ENCODE results near the gene TNFRSF1A. TPM values are rescaled to one million over a fixed set of nuclear protein-coding genes. Genes with fewer than 3 reads are reported as not detected.

The TNFRSF1A gene
- total RNA-seq, 1 donor from 2014 or later: 79.1 TPM

DNA sequence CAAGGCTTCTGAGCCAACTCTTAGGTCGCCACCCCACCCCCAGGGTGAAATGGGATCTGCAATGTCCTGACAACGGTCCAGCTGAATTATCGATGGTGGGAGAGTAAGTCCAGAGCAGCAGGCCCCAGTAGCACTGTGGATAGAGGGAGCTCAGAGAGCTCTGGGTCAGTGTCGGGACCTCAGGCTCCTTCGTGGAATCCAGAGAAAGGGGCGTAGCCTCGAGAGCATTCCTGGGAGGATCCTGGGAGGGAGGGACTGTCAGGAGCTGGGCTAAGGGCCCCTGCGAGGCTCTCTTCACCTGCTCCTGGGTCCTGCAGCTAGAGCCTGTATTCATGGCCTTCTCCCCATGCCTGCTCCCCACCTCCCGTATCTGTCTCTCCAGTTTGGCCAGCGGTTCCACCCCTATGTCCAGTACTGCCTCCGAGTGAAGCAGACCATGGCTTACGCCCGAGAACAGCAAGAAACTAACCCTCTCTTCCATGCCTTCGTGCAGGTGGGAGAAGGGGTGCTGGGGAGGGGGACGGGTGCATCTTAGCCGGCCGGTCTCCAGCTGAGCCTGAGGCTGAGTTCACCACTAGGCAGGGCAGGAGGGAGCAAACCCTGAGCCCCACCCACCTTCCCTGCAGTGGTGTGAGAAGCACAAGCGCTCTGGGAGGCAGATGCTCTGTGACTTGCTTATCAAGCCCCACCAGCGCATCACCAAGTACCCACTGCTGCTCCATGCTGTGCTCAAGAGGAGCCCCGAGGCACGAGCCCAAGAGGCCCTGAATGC, 24.8 kb downstream of the TNFRSF1A start:
- DNase-seq (ENCODE audit: extremely low spot score, unreplicated experiment): no peak
- Mint-ChIP-seq H3K4me1 (ENCODE audit: unreplicated experiment) (peaks cover 11% of the 10 kb centered on the region), H3K4me3 (peak overlapping the region; percentile 36), H3K27ac (peak overlapping the region; percentile 26), H3K9me3 (no peaks in the 10 kb centered on the region), H3K27me3 (no peaks in the 10 kb centered on the region), H3K36me3 (peaks cover 18% of the 10 kb centered on the region)
- TF ChIP-seq, protein P1, sequence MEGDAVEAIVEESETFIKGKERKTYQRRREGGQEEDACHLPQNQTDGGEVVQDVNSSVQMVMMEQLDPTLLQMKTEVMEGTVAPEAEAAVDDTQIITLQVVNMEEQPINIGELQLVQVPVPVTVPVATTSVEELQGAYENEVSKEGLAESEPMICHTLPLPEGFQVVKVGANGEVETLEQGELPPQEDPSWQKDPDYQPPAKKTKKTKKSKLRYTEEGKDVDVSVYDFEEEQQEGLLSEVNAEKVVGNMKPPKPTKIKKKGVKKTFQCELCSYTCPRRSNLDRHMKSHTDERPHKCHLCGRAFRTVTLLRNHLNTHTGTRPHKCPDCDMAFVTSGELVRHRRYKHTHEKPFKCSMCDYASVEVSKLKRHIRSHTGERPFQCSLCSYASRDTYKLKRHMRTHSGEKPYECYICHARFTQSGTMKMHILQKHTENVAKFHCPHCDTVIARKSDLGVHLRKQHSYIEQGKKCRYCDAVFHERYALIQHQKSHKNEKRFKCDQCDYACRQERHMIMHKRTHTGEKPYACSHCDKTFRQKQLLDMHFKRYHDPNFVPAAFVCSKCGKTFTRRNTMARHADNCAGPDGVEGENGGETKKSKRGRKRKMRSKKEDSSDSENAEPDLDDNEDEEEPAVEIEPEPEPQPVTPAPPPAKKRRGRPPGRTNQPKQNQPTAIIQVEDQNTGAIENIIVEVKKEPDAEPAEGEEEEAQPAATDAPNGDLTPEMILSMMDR (conservative IDR thresholded peaks at IDR 0.05): no peak

DNA sequence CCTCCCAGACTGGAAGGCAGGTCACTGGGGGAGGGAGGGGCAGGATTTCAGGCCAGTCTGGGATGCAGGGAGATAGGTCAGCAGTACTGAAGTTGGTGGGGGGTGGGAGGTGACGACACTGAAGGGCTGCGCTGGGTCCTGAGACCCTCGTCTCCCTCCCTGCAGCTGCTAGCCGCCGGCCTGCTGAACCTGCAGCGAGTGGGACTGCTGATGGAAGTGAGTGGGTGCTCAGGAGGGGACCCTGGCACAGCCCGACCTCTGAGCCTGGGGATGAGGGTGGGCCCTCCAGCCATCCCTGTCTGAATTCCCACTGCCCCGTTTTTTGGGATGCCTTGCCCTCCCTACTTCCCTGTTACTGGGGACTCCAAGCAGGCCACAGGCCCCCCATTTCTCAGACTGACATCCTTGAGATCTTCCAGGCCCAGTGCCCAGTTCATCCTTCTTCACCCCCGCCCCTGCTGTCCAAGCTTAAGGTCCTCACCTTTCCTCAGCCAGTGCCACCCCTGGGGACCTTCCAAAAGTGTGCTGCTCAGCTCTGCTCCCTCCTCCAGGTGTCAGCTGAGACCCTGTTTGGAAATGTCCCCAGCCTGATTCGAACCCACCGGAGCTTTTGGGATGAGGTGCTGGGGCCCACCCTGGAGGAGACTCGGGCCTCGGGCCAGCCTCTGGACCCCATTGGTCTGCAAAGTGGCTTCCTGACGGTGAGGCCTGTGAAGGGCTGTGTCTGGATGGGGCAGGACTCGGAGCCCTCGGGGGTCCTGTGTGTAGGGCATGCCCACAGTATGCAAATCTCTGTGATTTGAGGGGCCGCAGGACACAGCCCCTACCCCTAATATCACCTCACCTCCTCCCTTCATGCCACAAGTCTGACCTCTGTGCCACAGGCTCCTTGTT, 25.9 kb downstream of the TNFRSF1A start:
- no peak for DNase-seq (ENCODE audit: extremely low spot score, unreplicated experiment)
- TF ChIP-seq, protein P1 (conservative IDR thresholded peaks at IDR 0.05): no peak
- no peaks in the 10 kb centered on the region for H3K9me3 Mint-ChIP-seq
- peaks cover 11% of the 10 kb centered on the region for H3K4me1 Mint-ChIP-seq (ENCODE audit: unreplicated experiment)
- no peak overlapping the region for H3K4me3 Mint-ChIP-seq
- peaks cover 15% of the 10 kb centered on the region for H3K36me3 Mint-ChIP-seq
- peak overlapping the region; percentile 26 for H3K27ac Mint-ChIP-seq
- no peaks in the 10 kb centered on the region for H3K27me3 Mint-ChIP-seq

DNA sequence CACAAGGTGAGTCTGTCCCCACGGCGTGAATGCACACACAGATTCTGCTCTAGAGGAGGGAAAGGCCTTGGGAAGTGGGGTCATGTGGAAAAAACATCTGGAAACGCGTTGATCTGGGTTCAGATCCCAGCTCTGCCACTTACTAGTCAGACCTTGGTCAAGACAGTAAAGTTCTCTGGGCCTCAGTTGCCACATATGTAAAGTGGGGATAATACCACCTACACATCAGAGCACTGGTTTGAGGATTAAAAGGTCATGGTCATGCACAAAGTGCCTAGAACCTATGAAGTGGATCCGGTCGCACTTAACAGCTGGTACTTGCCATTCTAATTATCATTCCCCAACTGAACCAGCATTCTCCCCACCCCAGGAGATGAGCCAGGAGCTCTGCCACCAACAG, 26.7 kb downstream of the TNFRSF1A start:
- no peaks in the 10 kb centered on the region for H3K9me3 Mint-ChIP-seq
- TF ChIP-seq, protein P1 (conservative IDR thresholded peaks at IDR 0.05): no peak
- no peaks in the 10 kb centered on the region for H3K27me3 Mint-ChIP-seq
- H3K27ac Mint-ChIP-seq: peak overlapping the region; percentile 81
- no peak overlapping the region for H3K4me3 Mint-ChIP-seq
- H3K4me1 Mint-ChIP-seq (ENCODE audit: unreplicated experiment): peaks cover 11% of the 10 kb centered on the region
- no peak for DNase-seq (ENCODE audit: extremely low spot score, unreplicated experiment)
- peaks cover 11% of the 10 kb centered on the region for H3K36me3 Mint-ChIP-seq

DNA sequence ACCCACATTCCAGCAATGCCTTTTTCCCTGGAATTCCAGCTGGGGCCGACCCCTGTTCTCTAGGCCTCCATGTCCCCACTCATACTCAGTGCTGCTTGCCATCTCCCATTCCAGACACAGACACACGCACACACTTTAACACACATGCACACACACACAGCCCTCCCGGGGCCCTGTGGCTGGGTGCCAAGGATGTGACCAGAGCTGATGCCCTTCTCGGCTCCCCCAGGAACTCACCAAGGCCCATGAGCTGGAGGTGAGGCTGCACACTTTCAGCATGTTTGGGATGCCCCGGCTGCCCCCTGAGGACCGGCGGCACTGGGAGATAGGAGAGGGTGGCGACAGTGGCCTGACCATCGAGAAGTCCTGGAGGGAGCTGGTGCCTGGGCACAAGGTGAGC, 27.1 kb downstream of the TNFRSF1A start:
- Mint-ChIP-seq H3K27ac (peak overlapping the region; percentile 81), H3K36me3 (peaks cover 8% of the 10 kb centered on the region), H3K27me3 (no peaks in the 10 kb centered on the region), H3K4me1 (ENCODE audit: unreplicated experiment) (peaks cover 8% of the 10 kb centered on the region), H3K9me3 (no peaks in the 10 kb centered on the region), H3K4me3 (peak overlapping the region; percentile 31)
- TF ChIP-seq, protein P1 (conservative IDR thresholded peaks at IDR 0.05): no peak
- no peak for DNase-seq (ENCODE audit: extremely low spot score, unreplicated experiment)

DNA sequence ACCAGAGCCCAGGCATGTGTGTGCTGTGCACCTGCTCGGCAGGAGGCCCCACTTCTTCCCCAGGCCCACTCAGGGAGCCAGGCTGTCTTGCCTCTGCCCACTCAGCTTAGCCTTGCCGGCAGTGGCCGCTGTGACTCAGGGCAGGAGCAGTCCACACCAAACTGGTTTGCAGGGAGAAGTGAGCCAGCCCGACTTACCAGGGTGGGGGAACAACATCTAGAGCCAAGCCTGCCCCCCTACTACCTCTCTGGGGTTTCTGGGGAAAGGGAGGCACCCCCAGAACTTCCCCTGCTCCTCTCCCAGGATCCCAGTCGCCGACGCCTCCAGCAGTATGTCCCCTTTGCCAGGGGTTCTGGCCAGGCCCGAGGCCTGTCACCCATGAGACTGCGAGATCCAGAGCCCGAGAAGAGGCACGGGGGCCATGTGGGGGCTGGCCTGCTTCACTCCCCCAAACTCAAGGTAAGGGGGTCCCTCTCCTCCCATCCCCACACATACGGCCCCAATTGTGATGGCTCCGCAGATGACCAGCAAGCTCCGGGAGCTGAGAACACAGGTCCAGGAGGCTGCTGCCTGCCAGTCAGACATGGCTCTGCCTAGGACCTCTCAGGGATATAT, 28.4 kb downstream of the TNFRSF1A start:
- Mint-ChIP-seq H3K27me3 (peaks cover 6% of the 10 kb centered on the region), H3K4me3 (peak overlapping the region; percentile 69), H3K27ac (peak overlapping the region; percentile 99), H3K4me1 (ENCODE audit: unreplicated experiment) (peaks cover 6% of the 10 kb centered on the region), H3K9me3 (no peaks in the 10 kb centered on the region), H3K36me3 (peaks cover 6% of the 10 kb centered on the region)
- TF ChIP-seq, protein P1 (conservative IDR thresholded peaks at IDR 0.05): no peak
- no peak for DNase-seq (ENCODE audit: extremely low spot score, unreplicated experiment)
